NT2/D1 (cell line): Measurements from ENCODE around the gene SDCCAG8.

Experiments used
- YY1 ChIP-seq: IDR thresholded peaks from 2 replicates; pipeline ENCODE4 v1.6.1; 2011; ENCODE audit not compliant: insufficient read length, insufficient read depth
- ZNF274 ChIP-seq: IDR thresholded peaks from 2 replicates; pipeline ENCODE4 v1.6.1; 2011; ENCODE audit warnings: mild to moderate bottlenecking, low read depth, low read length

DNA sequence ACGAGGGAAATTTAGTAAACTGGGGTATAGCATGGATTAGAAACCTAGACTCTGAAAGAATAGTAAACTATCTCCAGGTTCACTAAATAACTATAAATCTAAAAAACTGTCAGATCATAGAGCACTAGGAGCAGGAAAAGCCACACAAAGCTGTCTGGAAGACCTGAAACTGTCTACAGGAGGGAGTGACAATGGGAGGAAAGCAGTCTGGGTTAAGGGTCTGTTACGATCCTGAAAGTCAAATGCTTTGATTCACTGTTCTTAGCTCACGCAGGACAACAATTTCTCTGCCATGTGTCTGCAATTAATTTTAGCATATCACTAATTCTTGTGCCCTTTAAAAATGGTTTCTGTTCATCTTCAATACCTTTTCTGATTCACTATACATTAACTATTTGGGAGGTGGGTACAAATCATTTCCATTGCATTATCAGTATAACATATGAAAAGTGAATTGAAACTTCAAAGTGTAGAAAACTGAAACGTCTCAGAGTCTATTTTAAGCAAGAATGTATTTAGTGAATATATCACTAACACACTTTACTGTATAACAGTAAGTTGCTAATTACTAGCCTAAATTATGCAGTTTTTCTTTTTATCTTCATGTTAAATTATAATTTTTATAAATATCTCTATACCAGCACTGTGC is 19.1 kb upstream of the SDCCAG8 start:
- TF ChIP-seq ZNF274 = no peak
- no peak for TF ChIP-seq YY1
